ENCODE data around the gene WNT8A.

DNA sequence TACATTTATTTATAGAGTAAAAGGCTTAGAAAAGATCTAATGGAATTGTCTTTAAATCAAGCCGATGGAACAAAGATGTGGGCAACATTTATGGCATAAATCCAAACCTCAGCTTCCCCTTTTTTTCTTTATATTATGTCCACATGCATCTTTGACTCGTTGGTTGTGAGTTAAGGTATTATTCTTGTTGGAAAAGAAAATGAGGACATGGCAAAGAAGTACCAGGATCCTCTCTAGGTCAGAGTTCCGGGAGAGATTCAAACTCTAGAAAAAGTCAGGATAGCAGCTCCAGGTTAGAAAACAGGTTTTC is 55.9 kb downstream of the WNT8A start:
- TF ChIP-seq POLR2A (IDR thresholded peaks at IDR 0.05), result no peak
- TF ChIP-seq CTCF (IDR thresholded peaks at IDR 0.05), result no peak
